H9 (cell line): ENCODE results near the gene RPS27. TPM values are rescaled to one million over a fixed set of nuclear protein-coding genes. Genes with fewer than 3 reads are reported as not detected.
A peak's percentile ranks its signal among the peaks of the same experiment; 100 is the strongest.

Experiments
- DNase-seq: peaks from one replicate; pipeline ENCODE4 v3.0.0-alpha.2; 2017
- H2AFZ ChIP-seq: one replicate; pipeline ENCODE4 v1.6.1; 2013; ENCODE audit warnings: mild to moderate bottlenecking, low read length, control low read depth, moderate library complexity
- H2AK5ac ChIP-seq: 2 replicates; pipeline ENCODE4 v1.6.1; 2013; ENCODE audit warnings: low read length, control low read depth, mixed read lengths; ENCODE audit not compliant: insufficient read length
- H2BK120ac ChIP-seq: one replicate; pipeline ENCODE4 v1.6.1; 2013; ENCODE audit warnings: low read depth, mild to moderate bottlenecking, low read length, control low read depth, inconsistent platforms; ENCODE audit not compliant: poor library complexity, severe bottlenecking
- H2BK12ac ChIP-seq: 2 replicates; pipeline ENCODE4 v1.6.1; 2013; ENCODE audit warnings: low read length, control low read depth, mixed read lengths, low read depth; ENCODE audit not compliant: insufficient read length
- H2BK15ac ChIP-seq: 2 replicates; pipeline ENCODE4 v1.6.1; 2013; ENCODE audit warnings: low read depth, low read length, control low read depth
- H2BK20ac ChIP-seq: one replicate; pipeline ENCODE4 v1.6.1; 2013; ENCODE audit warnings: low read depth, mild to moderate bottlenecking, low read length, control low read depth, inconsistent platforms; ENCODE audit not compliant: poor library complexity, severe bottlenecking
- H2BK5ac ChIP-seq: 2 replicates; pipeline ENCODE4 v1.6.1; 2013; ENCODE audit warnings: low read length, control low read depth, mixed read lengths; ENCODE audit not compliant: insufficient read length
- H3K14ac ChIP-seq: 2 replicates; pipeline ENCODE4 v1.6.1; 2013; ENCODE audit warnings: low read length, control low read depth; ENCODE audit not compliant: insufficient read depth
- H3K18ac ChIP-seq: 2 replicates; pipeline ENCODE4 v1.6.1; 2013; ENCODE audit warnings: low read depth, mild to moderate bottlenecking, mixed read lengths, low read length, control low read depth; ENCODE audit not compliant: insufficient read length
- H3K23ac ChIP-seq: 2 replicates; pipeline ENCODE4 v1.6.1; 2013; ENCODE audit warnings: low read length, control low read depth, mixed read lengths, low read depth; ENCODE audit not compliant: insufficient read length
- H3K23me2 ChIP-seq: 2 replicates; pipeline ENCODE4 v1.6.1; 2013; ENCODE audit warnings: low read depth, mild to moderate bottlenecking, mixed read lengths, low read length, control low read depth; ENCODE audit not compliant: insufficient read length, poor library complexity, severe bottlenecking
- H3K27ac ChIP-seq: 2 replicates; pipeline ENCODE4 v1.5.1; 2013; ENCODE audit warnings: low read length, control low read depth, mixed read lengths, low read depth; ENCODE audit not compliant: insufficient read length
- H3K27me3 ChIP-seq: 2 replicates; pipeline ENCODE4 v1.6.1; 2013; ENCODE audit warnings: low read length, control low read depth, inconsistent platforms; ENCODE audit not compliant: insufficient read depth
- H3K4ac ChIP-seq: 2 replicates; pipeline ENCODE4 v1.6.1; 2013; ENCODE audit warnings: low read depth, mild to moderate bottlenecking, control low read depth, inconsistent platforms, low read length, moderate library complexity
- H3K4me1 ChIP-seq: 2 replicates; pipeline ENCODE4 v1.6.1; 2013; ENCODE audit warnings: low read length, control low read depth, inconsistent platforms; ENCODE audit not compliant: insufficient read depth
- H3K4me2 ChIP-seq: 2 replicates; pipeline ENCODE4 v1.6.1; 2013; ENCODE audit warnings: low read length, control low read depth, mixed read lengths; ENCODE audit not compliant: insufficient read length, insufficient read depth
- H3K56ac ChIP-seq: 2 replicates; pipeline ENCODE4 v1.6.1; 2013; ENCODE audit warnings: low read depth, mild to moderate bottlenecking, mixed read lengths, low read length, control low read depth; ENCODE audit not compliant: insufficient read length
- H3K79me1 ChIP-seq: 2 replicates; pipeline ENCODE4 v1.6.1; 2013; ENCODE audit warnings: low read depth, mild to moderate bottlenecking, moderate library complexity, low read length, control low read depth, inconsistent platforms; ENCODE audit not compliant: insufficient read depth, poor library complexity, severe bottlenecking
- H3K79me2 ChIP-seq: 2 replicates; pipeline ENCODE4 v1.6.1; 2013; ENCODE audit warnings: low read length, control low read depth, inconsistent platforms; ENCODE audit not compliant: insufficient read depth
- H3K9ac ChIP-seq: 2 replicates; pipeline ENCODE4 v1.6.1; 2013; ENCODE audit warnings: low read length, control low read depth, mixed read lengths; ENCODE audit not compliant: insufficient read length; ENCODE audit errors: extremely low read depth
- H3K9me3 ChIP-seq: one replicate; pipeline ENCODE4 v1.6.1; 2013; ENCODE audit warnings: low read depth, low read length, inconsistent platforms; ENCODE audit not compliant: control insufficient read depth
- H3T11ph ChIP-seq: one replicate; pipeline ENCODE4 v1.6.1; 2013; ENCODE audit warnings: mild to moderate bottlenecking, low read length, control low read depth, inconsistent platforms
- H4K20me1 ChIP-seq: one replicate; pipeline ENCODE4 v1.6.1; 2013; ENCODE audit not compliant: control insufficient read depth, insufficient read length, insufficient read depth
- H4K5ac ChIP-seq: 2 replicates; pipeline ENCODE4 v1.6.1; 2013; ENCODE audit warnings: low read depth, mild to moderate bottlenecking, mixed read lengths, low read length, control low read depth; ENCODE audit not compliant: insufficient read length
- H4K8ac ChIP-seq: replicated peaks from 2 replicates; pipeline ENCODE4 v1.6.1; 2013; ENCODE audit warnings: low read length, control low read depth, mixed read lengths, low read depth; ENCODE audit not compliant: insufficient read length
- H4K91ac ChIP-seq: 2 replicates; pipeline ENCODE4 v1.6.1; 2013; ENCODE audit warnings: low read depth, mild to moderate bottlenecking, moderate library complexity, mixed read lengths, low read length, control low read depth; ENCODE audit not compliant: insufficient read length
- H3K27ac Mint-ChIP-seq, 3 experiments: 2 replicates in 2 of 3; 3 replicates in 1 of 3; pipeline ENCODE4 v1.8.0; 2020 to 2021; ENCODE audit warnings: mixed read lengths in 3 of 3, mild to moderate bottlenecking in 1 of 3, moderate library complexity in 1 of 3
- H3K27me3 Mint-ChIP-seq: 2 replicates; pipeline ENCODE4 v1.8.0; 2021; ENCODE audit warnings: low read depth, mild to moderate bottlenecking, moderate library complexity, mixed read lengths
- H3K36me3 Mint-ChIP-seq, 3 experiments: 2 replicates in 2 of 3; 3 replicates in 1 of 3; pipeline ENCODE4 v1.8.0; 2020 to 2021; ENCODE audit warnings: low read depth in 3 of 3, mixed read lengths in 3 of 3; ENCODE audit not compliant: insufficient read depth in 1 of 3
- H3K4me1 Mint-ChIP-seq, 2 experiments: 2 replicates each; pipeline ENCODE4 v1.8.0; 2020; ENCODE audit warnings: mixed read lengths in 2 of 2
- H3K4me3 Mint-ChIP-seq, 2 experiments: 2 replicates in 1 of 2; 3 replicates in 1 of 2; pipeline ENCODE4 v1.8.0; 2020 to 2021; ENCODE audit warnings: mild to moderate bottlenecking in 2 of 2, mixed read lengths in 2 of 2, moderate library complexity in 1 of 2
- H3K9me3 Mint-ChIP-seq, 2 experiments: 2 replicates in 1 of 2; 3 replicates in 1 of 2; pipeline ENCODE4 v1.8.0; 2020; ENCODE audit warnings: mild to moderate bottlenecking in 2 of 2, mixed read lengths in 2 of 2, moderate library complexity in 1 of 2
- WGBS: extraction: QIAGEN DNeasy Blood & Tissue Kit; methylation state at CpG from one replicate; pipeline ENCODE4 v1.1.7; 2013; ENCODE audit warnings: missing lambda C conversion rate, low lambda C conversion rate, mixed read lengths; ENCODE audit not compliant: insufficient read length; ENCODE audit errors: extremely low coverage; 5-methylcytosine and 5-hydroxymethylcytosine counted together
- total RNA-seq: library from RNA; stranded (reverse); gene quantifications from 2 replicates; pipeline ENCODE4 v1.2.1, GENCODE V29; 2021
- TF ChIP-seq, protein P1 (sequence below): fragments of 200-600 bp; sonication (generic); conservative IDR thresholded peaks from 3 replicates; pipeline ENCODE4 v1.8.0; 2021; ENCODE audit warnings: antibody characterized with exemption, mild to moderate bottlenecking

Gene RPS27
- total RNA-seq, 1 experiment from 2014 or later = 2,321 TPM

DNA sequence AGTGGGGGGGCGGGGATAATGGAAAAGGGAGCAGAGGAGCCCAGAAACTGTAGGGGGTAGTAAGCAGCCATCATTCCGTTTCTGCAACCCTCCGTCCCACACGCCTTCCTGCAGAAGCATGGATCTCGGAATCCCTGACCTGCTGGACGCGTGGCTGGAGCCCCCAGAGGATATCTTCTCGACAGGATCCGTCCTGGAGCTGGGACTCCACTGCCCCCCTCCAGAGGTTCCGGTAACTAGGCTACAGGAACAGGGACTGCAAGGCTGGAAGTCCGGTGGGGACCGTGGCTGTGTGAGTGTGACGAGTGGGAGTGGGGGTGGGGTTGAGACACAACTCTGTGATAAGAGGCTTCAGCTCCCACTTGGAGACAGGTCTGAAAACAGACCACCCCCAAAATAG, 22.2 kb upstream of the RPS27 start:
- H3K9ac ChIP-seq = peak overlapping the region; percentile 77
- H2BK5ac ChIP-seq = no peak overlapping the region
- H4K91ac ChIP-seq = no peak overlapping the region
- no peak overlapping the region for H4K8ac ChIP-seq
- no peak overlapping the region for H2AFZ ChIP-seq
- no peak overlapping the region for H3K56ac ChIP-seq
- no peak overlapping the region for H3K4ac ChIP-seq
- no peaks in the 10 kb centered on the region for H4K20me1 ChIP-seq
- Mint-ChIP-seq H3K36me3 (peaks cover 11 to 26% (median 20%) of the 10 kb centered on the region in 3 experiments; a peak in 6 of 7 replicates), H3K27me3 (no peaks in the 10 kb centered on the region), H3K9me3 (peaks cover 0 to 4% of the 10 kb centered on the region in 2 experiments; a peak in 2 of 5 replicates), H3K27ac (peak overlapping the region; percentile 99 to 100 (median 99); a peak in 5 of 7 replicates), H3K4me3 (peak overlapping the region; percentile 87 to 96), H3K4me1 (peaks cover 31 to 39% of the 10 kb centered on the region in 2 experiments)
- H3K14ac ChIP-seq = 0 out of 2 replicates have a peak overlapping the region, but pooled peaks have one; percentile 77
- H3K9me3 ChIP-seq = no peaks in the 10 kb centered on the region
- H3K79me1 ChIP-seq = no peaks in the 10 kb centered on the region
- no peak overlapping the region for H3K27ac ChIP-seq
- H3K23me2 ChIP-seq = peaks cover 13% of the 10 kb centered on the region
- no CpG with 5 or more reads among the region's 13 CpGs for WGBS
- DNase-seq = no peak
- TF ChIP-seq, protein P1, sequence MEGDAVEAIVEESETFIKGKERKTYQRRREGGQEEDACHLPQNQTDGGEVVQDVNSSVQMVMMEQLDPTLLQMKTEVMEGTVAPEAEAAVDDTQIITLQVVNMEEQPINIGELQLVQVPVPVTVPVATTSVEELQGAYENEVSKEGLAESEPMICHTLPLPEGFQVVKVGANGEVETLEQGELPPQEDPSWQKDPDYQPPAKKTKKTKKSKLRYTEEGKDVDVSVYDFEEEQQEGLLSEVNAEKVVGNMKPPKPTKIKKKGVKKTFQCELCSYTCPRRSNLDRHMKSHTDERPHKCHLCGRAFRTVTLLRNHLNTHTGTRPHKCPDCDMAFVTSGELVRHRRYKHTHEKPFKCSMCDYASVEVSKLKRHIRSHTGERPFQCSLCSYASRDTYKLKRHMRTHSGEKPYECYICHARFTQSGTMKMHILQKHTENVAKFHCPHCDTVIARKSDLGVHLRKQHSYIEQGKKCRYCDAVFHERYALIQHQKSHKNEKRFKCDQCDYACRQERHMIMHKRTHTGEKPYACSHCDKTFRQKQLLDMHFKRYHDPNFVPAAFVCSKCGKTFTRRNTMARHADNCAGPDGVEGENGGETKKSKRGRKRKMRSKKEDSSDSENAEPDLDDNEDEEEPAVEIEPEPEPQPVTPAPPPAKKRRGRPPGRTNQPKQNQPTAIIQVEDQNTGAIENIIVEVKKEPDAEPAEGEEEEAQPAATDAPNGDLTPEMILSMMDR = no peak
- no peak overlapping the region for H2AK5ac ChIP-seq
- no peak overlapping the region for H2BK15ac ChIP-seq
- no peak overlapping the region for H3K18ac ChIP-seq
- no peak overlapping the region for H2BK120ac ChIP-seq
- no peak overlapping the region for H3T11ph ChIP-seq
- H2BK20ac ChIP-seq = no peak overlapping the region
- H3K4me1 ChIP-seq = no peaks in the 10 kb centered on the region
- no peak overlapping the region for H4K5ac ChIP-seq
- no peak overlapping the region for H2BK12ac ChIP-seq
- H3K4me2 ChIP-seq = peak overlapping the region; percentile 81
- H3K23ac ChIP-seq = no peak overlapping the region
- H3K27me3 ChIP-seq = no peaks in the 10 kb centered on the region
- no peaks in the 10 kb centered on the region for H3K79me2 ChIP-seq
